CD8-positive, alpha-beta memory T cell (primary cell): ENCODE results near the gene HOXC13. TPM values are rescaled to one million over a fixed set of nuclear protein-coding genes. Genes with fewer than 3 reads are reported as not detected.
A peak's percentile ranks its signal among the peaks of the same experiment; 100 is the strongest.

Source experiments
- CTCF ChIA-PET: fragments of 350-600 bp; sonication (Branson Sonifier 250); formaldehyde crosslinking; loops from one replicate; lab custom pipeline; 2021; ENCODE audit warnings: antibody characterized with exemption; lab: Charles Lee
- POLR2A ChIA-PET: fragments of 350-600 bp; sonication (Branson Sonifier 250); formaldehyde crosslinking; loops from one replicate; lab custom pipeline; 2021; ENCODE audit warnings: antibody characterized with exemption; lab: Charles Lee
- DNase-seq, 5 donors: peaks; one replicate each; pipeline versions ENCODE4 v3.0.0 to v3.0.0-alpha.2; 2020 to 2022; ENCODE audit warnings: mixed read lengths in 1 of 5
- H3K27ac ChIP-seq: one replicate; pipeline ENCODE4 v1.7.0; 2013; ENCODE audit warnings: low read depth, mild to moderate bottlenecking, low read length, moderate library complexity
- H3K27me3 ChIP-seq: 2 replicates; pipeline ENCODE4 v1.7.0; 2013; ENCODE audit warnings: low read length, mild to moderate bottlenecking; ENCODE audit not compliant: insufficient read depth, poor library complexity, severe bottlenecking
- H3K36me3 ChIP-seq: 2 replicates; pipeline ENCODE4 v1.7.0; 2013; ENCODE audit warnings: mild to moderate bottlenecking, low read length, moderate library complexity; ENCODE audit not compliant: insufficient read depth
- H3K4me1 ChIP-seq: 2 replicates; pipeline ENCODE4 v1.7.0; 2013; ENCODE audit warnings: mild to moderate bottlenecking, low read length, moderate library complexity; ENCODE audit not compliant: insufficient read depth
- H3K4me3 ChIP-seq: 2 replicates; pipeline ENCODE4 v1.7.0; 2013; ENCODE audit warnings: mild to moderate bottlenecking, low read length
- H3K9me3 ChIP-seq: 2 replicates; pipeline ENCODE4 v1.7.0; 2013; ENCODE audit warnings: mild to moderate bottlenecking, low read length
- H3K27ac Mint-ChIP-seq, 8 donors: one replicate each; pipeline ENCODE4 v1.8.0; 2020 to 2021; ENCODE audit warnings: mixed read lengths in 8 of 8, mild to moderate bottlenecking in 6 of 8, inconsistent platforms in 3 of 8, moderate library complexity in 3 of 8
- H3K27me3 Mint-ChIP-seq, 2 donors: one replicate each; pipeline ENCODE4 v1.8.0; 2020 to 2021; ENCODE audit warnings: mixed read lengths in 2 of 2, mild to moderate bottlenecking in 1 of 2, moderate library complexity in 1 of 2
- H3K36me3 Mint-ChIP-seq, 3 donors: one replicate each; pipeline ENCODE4 v1.8.0; 2020 to 2021; ENCODE audit warnings: mixed read lengths in 3 of 3, inconsistent platforms in 1 of 3, mild to moderate bottlenecking in 1 of 3
- H3K4me1 Mint-ChIP-seq, 3 donors: one replicate each; pipeline ENCODE4 v1.8.0; 2020 to 2021; ENCODE audit warnings: mixed read lengths in 3 of 3, inconsistent platforms in 1 of 3, mild to moderate bottlenecking in 1 of 3
- H3K4me3 Mint-ChIP-seq, 7 donors: one replicate each; pipeline ENCODE4 v1.8.0; 2020 to 2021; ENCODE audit warnings: mixed read lengths in 7 of 7, mild to moderate bottlenecking in 6 of 7, moderate library complexity in 4 of 7, inconsistent platforms in 2 of 7
- H3K9me3 Mint-ChIP-seq, 5 donors: one replicate each; pipeline ENCODE4 v1.8.0; 2020 to 2022; ENCODE audit warnings: mixed read lengths in 5 of 5, mild to moderate bottlenecking in 3 of 5, moderate library complexity in 2 of 5, inconsistent platforms in 1 of 5
- polyA plus RNA-seq: library from polyadenylated mRNA; unstranded; fragments of 300-500 nt; fragmentation: Illumina TruSeq; gene quantifications from one replicate; pipeline ENCODE4 v1.2.3, GENCODE V29; 2021
- total RNA-seq, 2 experiments: library from RNA; stranded (reverse); gene quantifications; one replicate each; pipeline ENCODE4 v1.2.3, GENCODE V29; 2021

Gene HOXC13
- total and polyA plus RNA-seq, 3 experiments from 2014 or later: not detected

DNA sequence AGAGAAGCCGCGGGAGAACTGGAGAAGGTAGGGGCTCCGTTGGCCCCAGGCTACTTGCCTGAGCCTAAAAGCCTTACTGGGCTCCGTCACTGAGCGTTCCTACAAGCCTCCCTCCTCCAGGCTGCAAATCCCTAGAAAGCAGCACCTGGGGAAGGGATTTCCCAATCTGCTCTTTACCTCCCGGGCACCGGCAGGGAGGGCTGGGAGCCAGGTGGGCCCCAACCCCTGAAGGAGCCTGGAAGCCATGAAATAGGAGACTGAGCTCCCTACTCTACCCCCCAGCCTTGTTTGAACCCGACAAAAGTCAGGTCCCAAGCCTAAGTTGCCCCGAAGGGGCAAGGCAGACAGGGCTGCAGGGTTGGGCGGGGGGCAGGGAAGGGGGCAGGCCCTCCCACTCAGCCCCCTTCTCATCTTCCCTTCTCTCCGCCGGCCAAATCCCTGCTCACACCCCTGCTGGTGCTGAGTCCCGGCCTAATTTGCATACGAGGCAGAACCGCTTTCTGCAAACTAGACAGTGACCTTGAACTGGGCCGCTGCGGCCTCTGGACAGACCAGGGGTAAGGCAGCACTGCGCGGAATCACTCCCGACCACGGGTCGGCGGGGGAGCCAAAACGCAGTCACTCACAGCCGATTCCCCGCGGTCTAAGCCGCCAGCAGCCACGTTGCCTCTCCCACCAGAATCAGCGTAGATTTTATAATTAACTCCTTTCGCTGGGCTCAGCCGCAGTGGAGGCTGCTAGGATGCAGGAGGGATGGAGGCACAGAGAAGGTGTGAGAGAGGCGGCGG, 12.4 kb downstream of the HOXC13 start:
- H3K27ac Mint-ChIP-seq: peak overlapping the region in 3 of 8 donors; percentile 8 to 72 (median 63)

DNA sequence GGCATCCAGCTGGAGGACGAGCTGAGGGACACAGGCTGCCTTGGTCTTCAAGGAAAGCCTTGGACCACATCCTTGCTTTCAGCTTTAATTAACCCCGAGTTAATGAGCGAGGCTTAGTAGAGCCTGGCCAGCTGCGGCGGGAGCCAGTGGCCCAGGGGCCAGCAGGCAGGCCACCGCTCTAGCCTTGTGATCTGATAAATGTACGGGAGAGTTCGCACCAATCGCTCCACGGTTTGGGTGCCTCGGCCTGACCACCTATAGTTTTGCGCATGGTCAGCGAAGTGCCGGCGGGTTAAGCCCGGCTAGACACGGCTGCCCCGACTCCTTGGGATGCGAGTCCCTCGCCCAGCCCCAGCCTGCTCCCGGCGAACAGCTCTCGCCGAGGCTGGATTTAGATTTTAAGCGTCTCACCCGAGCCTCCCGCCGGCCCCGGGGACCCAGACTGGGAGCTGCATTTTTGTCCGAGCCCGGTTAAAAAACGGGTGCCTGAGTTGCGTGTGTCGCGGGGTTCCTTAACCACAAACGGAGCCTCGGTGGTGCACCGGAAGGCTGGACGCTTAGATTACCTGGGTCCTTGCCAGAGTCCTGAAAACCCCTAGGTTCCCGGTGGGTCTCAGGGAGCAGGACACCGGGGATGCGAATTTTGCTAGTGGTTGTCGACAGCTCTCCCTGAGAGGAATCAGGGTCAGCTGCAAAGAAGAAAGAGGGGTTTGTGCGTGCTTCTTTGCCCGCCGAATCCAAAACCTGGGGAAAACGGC, 13.1 kb downstream of the HOXC13 start:
- H3K9me3 ChIP-seq: no peaks in the 10 kb centered on the region
- peaks cover 17 to 38% (median 20%) of the 10 kb centered on the region in 3 donors for H3K4me1 Mint-ChIP-seq
- peak overlapping the region in 4 of 8 donors; percentile 5 to 72 (median 36) for H3K27ac Mint-ChIP-seq
- peak overlapping the region in 5 of 7 donors; percentile 0 to 77 (median 59) for H3K4me3 Mint-ChIP-seq
- H3K4me1 ChIP-seq: peaks cover 19% of the 10 kb centered on the region
- no peak for DNase-seq
- no peak overlapping the region for H3K27ac ChIP-seq
- peaks cover 88% of the 10 kb centered on the region for H3K27me3 ChIP-seq
- H3K27me3 Mint-ChIP-seq: peaks cover 91 to 95% of the 10 kb centered on the region in 2 donors
- H3K36me3 ChIP-seq: no peaks in the 10 kb centered on the region
- ChIA-PET CTCF (interaction anchor here (1.2 kb wide), 1 partner anchor 40 kb away, joined by 3 read pairs; no protein-coding TSS in a partner anchor), POLR2A (no interaction called here)
- no peak overlapping the region for H3K4me3 ChIP-seq
- peaks cover 0 to 12% (median 4%) of the 10 kb centered on the region in 5 donors for H3K9me3 Mint-ChIP-seq
- H3K36me3 Mint-ChIP-seq: peaks cover 0 to 2% (median 0%) of the 10 kb centered on the region in 3 donors

More for the DNA sequence above, 12.4 kb downstream of the HOXC13 start:
- H3K4me1 ChIP-seq: peaks cover 11% of the 10 kb centered on the region
- H3K27me3 Mint-ChIP-seq: peaks cover 91 to 95% of the 10 kb centered on the region in 2 donors
- CTCF ChIA-PET: interaction anchor here (1.2 kb wide), 1 partner anchor 41 kb away, joined by 3 read pairs; no protein-coding TSS in a partner anchor
- peaks cover 0 to 2% (median 0%) of the 10 kb centered on the region in 3 donors for H3K36me3 Mint-ChIP-seq
- DNase-seq: no peak
- no peaks in the 10 kb centered on the region for H3K36me3 ChIP-seq
- no peak overlapping the region for H3K4me3 ChIP-seq
- POLR2A ChIA-PET: no interaction called here
- H3K27me3 ChIP-seq: peaks cover 88% of the 10 kb centered on the region
- H3K9me3 ChIP-seq: no peaks in the 10 kb centered on the region
- H3K9me3 Mint-ChIP-seq: peaks cover 0 to 11% (median 3%) of the 10 kb centered on the region in 5 donors
- no peak overlapping the region for H3K27ac ChIP-seq
- peaks cover 9 to 30% (median 14%) of the 10 kb centered on the region in 3 donors for H3K4me1 Mint-ChIP-seq
- peak overlapping the region in 5 of 7 donors; percentile 0 to 63 (median 29) for H3K4me3 Mint-ChIP-seq

DNA sequence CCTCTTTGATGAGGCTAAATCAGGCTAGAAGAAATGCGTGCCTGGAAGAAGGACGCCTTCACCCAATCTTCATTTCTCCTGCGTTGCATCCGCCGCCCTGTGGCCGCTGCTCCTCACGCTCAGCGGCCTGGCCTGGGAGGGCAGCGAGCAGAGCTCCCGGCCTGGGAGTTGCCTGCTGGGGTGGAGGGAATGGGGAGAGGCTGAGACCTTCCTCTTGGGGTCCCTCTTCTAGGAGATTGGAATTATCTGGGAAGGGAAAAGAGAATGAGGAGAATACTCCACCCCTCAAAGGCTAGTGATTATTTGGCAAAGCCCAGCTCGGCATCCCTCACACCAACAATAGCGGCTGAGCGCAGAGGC, 13.7 kb downstream of the HOXC13 start:
- DNase-seq: no peak
- Histone ChIP-seq H3K4me3 (no peak overlapping the region), H3K36me3 (no peaks in the 10 kb centered on the region), H3K27me3 (peaks cover 90% of the 10 kb centered on the region), H3K9me3 (no peaks in the 10 kb centered on the region), H3K4me1 (peaks cover 21% of the 10 kb centered on the region), H3K27ac (no peak overlapping the region)
- H3K27ac Mint-ChIP-seq: peak overlapping the region in 2 of 8 donors; percentile 25 to 72
- H3K4me3 Mint-ChIP-seq: peak overlapping the region in 6 of 7 donors; percentile 28 to 77 (median 33)
- H3K4me1 Mint-ChIP-seq: peaks cover 19 to 43% (median 22%) of the 10 kb centered on the region in 3 donors
- ChIA-PET CTCF (no interaction called here), POLR2A (no interaction called here)
- H3K27me3 Mint-ChIP-seq: peaks cover 90 to 95% of the 10 kb centered on the region in 2 donors
- H3K9me3 Mint-ChIP-seq: peaks cover 0 to 12% (median 4%) of the 10 kb centered on the region in 5 donors
- H3K36me3 Mint-ChIP-seq: peaks cover 0 to 2% (median 0%) of the 10 kb centered on the region in 3 donors

DNA sequence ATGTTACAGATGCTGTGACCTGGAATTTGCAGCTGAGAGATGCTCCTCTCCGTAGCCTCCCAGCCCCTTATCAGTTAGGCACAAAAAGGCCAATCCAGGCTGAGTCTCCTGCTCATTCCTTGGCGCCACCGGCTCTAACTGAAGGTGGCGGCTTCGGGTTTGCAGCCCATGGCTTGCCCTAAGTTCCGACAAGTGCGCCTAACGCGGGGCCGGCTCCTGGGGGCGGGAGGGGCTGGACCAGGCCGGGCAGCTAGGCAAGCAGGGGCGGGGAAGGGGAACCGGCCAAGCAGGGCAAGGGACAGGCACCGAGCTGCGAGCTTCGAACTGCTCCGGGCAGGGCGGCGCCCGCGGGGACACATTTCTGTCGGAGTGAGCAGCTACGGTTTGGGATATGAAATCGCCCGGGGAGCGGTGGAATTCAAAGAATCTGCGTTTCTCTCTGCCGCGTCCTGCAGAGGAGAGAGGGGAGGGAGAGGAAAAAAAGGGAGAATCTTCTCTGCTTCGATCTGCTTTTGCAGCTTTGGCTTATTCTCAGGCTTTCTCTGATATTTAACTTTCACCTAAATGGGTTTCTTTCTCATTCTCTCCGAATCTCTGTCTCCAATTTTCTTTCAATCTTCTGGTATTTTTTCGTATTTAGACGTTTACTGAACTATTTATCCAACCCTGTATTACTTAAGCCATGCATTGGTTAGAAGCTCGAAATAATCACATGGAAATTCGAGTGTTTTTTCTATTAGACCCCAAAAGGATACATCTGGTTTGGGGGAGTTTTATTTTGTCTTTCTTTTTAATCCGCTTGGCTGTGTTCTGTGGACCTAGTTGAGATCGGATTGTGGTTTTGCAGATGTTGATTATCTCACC, 14.5 kb downstream of the HOXC13 start:
- Mint-ChIP-seq H3K27me3 (peaks cover 89 to 94% of the 10 kb centered on the region in 2 donors), H3K4me1 (peaks cover 19 to 43% (median 22%) of the 10 kb centered on the region in 3 donors), H3K9me3 (peaks cover 0 to 12% (median 4%) of the 10 kb centered on the region in 5 donors), H3K27ac (peak overlapping the region in 4 of 8 donors; percentile 44 to 72 (median 56)), H3K4me3 (peak overlapping the region in 6 of 7 donors; percentile 28 to 69 (median 36)), H3K36me3 (peaks cover 0 to 2% (median 0%) of the 10 kb centered on the region in 3 donors)
- Histone ChIP-seq H3K4me1 (peaks cover 21% of the 10 kb centered on the region), H3K27ac (no peak overlapping the region), H3K27me3 (peaks cover 96% of the 10 kb centered on the region), H3K4me3 (no peak overlapping the region), H3K9me3 (no peaks in the 10 kb centered on the region), H3K36me3 (no peaks in the 10 kb centered on the region)
- ChIA-PET CTCF (interaction anchor here (1.0 kb wide), 1 partner anchor 19 kb away, joined by 3 read pairs; no protein-coding TSS in a partner anchor), POLR2A (interaction anchor here (0.5 kb wide), 1 partner anchor 79 kb away, joined by 3 read pairs; no protein-coding TSS in a partner anchor)
- no peak for DNase-seq

DNA sequence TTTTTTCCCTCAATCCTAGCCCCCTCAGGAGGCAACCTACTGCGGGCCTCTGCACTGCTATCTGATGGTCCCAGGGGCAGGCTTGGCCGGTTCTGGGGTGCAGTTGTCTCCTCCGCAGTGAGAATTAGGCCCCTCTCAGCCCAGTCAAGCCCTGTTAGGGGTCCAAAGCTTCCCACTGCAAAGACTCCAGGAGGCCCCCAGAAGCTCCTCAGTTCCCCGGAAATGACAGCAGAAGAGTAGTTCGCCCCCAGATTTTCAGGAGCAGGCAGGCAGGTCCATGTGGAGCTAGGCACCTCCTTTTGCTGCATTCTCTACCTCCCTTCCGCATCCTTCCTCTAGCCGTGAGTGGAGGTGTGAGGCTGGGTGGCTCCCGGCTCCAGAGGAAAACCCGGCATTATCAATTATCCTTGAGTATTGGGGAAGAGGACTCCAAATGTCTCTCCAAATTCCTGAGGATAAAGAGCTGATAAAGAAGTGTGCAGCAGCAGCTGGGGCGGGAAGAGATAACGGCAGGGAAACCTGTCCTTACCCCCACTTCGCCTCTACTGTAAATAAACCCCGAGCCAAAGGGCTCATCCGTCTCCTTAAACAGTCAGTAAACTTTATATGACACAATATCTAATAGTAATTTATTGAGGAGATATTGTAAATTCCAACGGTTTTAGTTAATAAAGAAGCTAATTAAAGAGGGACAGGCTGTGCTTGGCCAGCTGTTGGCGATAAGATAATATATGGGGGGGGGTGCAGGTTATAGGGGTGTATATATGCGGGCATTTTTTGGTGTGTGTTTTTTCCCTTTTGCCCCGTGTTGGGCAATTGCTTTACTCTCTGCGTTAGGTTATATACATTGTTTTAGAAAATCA, 15.4 kb downstream of the HOXC13 start:
- POLR2A ChIA-PET: interaction anchor here (0.5 kb wide), 1 partner anchor 15 kb away, joined by 3 read pairs; no protein-coding TSS in a partner anchor
- H3K4me3 Mint-ChIP-seq: peak overlapping the region in 3 of 7 donors; percentile 20 to 69 (median 39)

DNA sequence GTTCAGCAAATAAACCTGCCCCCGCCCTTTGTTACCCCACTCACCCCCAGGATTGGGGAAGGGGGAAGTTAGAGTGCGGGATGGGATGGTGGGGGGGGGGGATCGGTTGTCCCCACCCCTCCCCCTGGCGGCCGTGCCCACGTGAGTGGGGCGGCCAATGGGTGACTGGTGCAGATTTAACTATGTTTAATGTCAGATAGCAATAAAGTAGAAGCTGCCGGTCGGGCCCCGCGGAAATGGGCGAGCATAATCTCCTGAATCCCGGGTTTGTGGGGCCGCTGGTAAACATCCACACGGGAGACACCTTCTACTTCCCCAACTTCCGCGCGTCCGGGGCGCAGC, 16.0 kb downstream of the HOXC13 start, which contains the start of gene HOXC12:
HOXC12 (plus strand) TSS at position 210 of the 342 bp plus-strand sequence; CDS start at position 237, 27 bp downstream.
- peak within 1 kb of the TSS in 4 of 7 donors; percentile 37 to 69 (median 42) for H3K4me3 Mint-ChIP-seq
- H3K4me1 Mint-ChIP-seq: peaks cover 19 to 43% (median 25%) of the 10 kb centered on the region in 3 donors
- CTCF ChIA-PET: no interaction called here
- POLR2A ChIA-PET: no interaction called here
- H3K9me3 Mint-ChIP-seq: peaks cover 0 to 12% (median 4%) of the 10 kb centered on the region in 5 donors
- peaks cover 88 to 94% of the 10 kb centered on the region in 2 donors for H3K27me3 Mint-ChIP-seq
- Histone ChIP-seq H3K4me3 (no peak within 1 kb of the TSS), H3K27me3 (peaks cover 95% of the 10 kb centered on the region), H3K27ac (no peak within 1 kb of the TSS), H3K4me1 (peaks cover 21% of the 10 kb centered on the region), H3K36me3 (no peaks in the 10 kb centered on the region), H3K9me3 (no peaks in the 10 kb centered on the region)
- peak within 1 kb of the TSS in 2 of 8 donors; percentile 39 to 72 for H3K27ac Mint-ChIP-seq
- peaks cover 0 to 2% (median 0%) of the 10 kb centered on the region in 3 donors for H3K36me3 Mint-ChIP-seq
- DNase-seq: no peak

More for the DNA sequence above, 15.4 kb downstream of the HOXC13 start:
- Histone ChIP-seq H3K27me3 (peaks cover 94% of the 10 kb centered on the region), H3K9me3 (no peaks in the 10 kb centered on the region), H3K4me3 (no peak overlapping the region), H3K4me1 (peaks cover 21% of the 10 kb centered on the region), H3K27ac (no peak overlapping the region), H3K36me3 (no peaks in the 10 kb centered on the region)
- H3K27ac Mint-ChIP-seq: peak overlapping the region in 2 of 8 donors; percentile 39 to 72
- CTCF ChIA-PET: interaction anchor here (0.6 to 1.0 kb wide), 2 partner anchors 20 to 24 kb away, joined by 3 read pairs; no protein-coding TSS in a partner anchor
- DNase-seq: no peak
- peaks cover 0 to 2% (median 0%) of the 10 kb centered on the region in 3 donors for H3K36me3 Mint-ChIP-seq
- H3K27me3 Mint-ChIP-seq: peaks cover 89 to 94% of the 10 kb centered on the region in 2 donors
- peaks cover 19 to 43% (median 25%) of the 10 kb centered on the region in 3 donors for H3K4me1 Mint-ChIP-seq
- H3K9me3 Mint-ChIP-seq: peaks cover 0 to 12% (median 4%) of the 10 kb centered on the region in 5 donors
